A549 treated with dexamethasone at 1 μM for 4 hours (cell line): ENCODE data around the gene RBBP9. TPM values are rescaled to one million over a fixed set of nuclear protein-coding genes. Genes with fewer than 3 reads are reported as not detected.

Source experiments
- total RNA-seq: library from RNA; stranded (reverse); fragments of 200-300 nt; extraction: Qiagen RNA extraction; gene quantifications from 5 replicates; pipeline ENCODE4 v1.2.3, GENCODE V29; 2022

Gene RBBP9
- total RNA-seq = 10.6 to 15.9 TPM (median 15.0 TPM) in 5 replicates

DNA sequence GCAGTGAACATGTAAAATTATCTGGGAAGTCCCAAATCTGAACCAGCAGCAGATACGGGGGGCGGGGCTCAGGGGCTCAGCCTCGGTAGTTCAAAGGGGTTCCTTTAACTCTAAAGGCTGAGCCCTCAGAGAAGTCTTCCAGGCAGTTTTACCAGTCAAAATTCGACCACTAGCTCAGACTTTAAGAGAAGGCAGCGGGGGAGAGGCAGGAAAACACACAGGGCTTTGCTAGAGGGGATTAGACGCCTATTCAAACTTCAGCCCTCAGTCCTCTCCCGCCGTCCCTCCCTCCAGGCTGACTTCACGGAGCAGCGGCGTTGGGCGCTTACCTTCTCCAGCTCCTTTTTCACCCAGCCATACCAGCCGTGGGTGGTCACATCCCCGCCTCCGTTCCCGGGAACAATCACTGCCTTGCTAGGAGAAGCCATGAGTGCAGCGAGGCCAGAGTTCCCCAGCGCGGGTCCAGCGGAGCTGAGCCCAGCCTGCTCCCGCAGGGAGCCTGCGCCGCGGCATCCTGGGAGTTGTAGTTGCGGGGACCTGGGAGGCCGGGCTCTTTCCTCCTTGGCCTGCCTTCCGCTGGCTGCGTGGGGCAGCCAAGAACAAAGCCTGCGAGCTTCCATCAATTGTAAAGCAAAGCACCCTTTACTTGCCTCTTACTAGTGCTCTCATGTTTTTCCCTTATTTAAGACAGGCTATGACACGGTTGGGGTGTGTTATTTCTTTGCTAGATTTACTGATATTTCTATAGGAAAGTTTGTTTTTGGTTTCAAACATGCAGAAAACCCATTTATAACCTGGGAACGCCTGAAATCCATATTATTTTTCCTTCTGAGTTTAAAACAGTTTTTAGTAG lies at the start of gene RBBP9:
TSS of gene RBBP9 (minus strand) at position 486 of the 853 bp plus-strand sequence. CDS start at position 428, 58 bp downstream.

DNA sequence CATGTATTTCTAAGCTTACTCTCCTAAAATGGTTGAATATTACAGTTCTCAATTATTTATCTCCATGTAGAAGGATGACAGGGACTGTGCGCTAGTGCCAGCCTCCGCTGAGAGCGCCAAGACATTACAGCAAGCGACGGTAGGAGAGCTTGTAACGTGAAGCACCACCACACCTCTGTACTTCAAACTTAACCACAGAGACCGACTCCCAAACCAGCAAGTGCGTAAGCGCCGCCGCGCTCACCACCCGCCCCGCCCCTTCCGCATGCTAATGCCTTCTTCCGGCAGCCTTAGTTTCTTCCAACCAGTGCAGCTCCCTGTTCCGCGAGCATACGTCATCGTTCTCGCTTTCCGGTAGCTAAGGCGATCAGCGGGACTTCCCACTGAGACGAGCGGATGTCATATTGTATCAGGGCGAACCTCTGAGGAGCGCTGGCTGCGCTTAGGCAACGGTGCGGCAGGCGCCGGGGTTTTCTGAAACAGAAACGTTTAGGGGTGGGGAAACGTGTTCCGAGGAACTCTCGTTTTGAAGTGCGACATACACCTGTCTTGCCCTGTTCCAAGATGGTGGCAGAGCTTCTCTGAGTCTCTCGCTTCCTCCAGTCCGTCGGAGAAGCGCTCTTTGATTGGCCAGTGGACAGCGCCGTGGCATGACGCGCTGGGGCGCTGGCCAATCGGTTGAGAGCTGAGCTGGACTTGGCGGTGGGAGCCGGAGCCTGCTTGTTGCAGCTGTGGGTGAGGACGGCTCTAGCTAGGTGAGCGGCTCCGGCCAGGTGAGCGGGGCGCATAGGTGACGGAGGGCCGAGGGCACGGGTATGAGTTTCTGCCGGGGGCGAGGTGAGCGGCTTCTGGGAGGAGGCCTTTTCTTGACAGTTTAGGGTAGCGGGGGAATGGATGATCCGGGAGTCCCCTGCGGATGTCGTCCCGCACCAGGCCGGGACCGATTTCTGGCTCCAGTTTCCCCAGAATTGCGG lies 10.5 kb upstream of the RBBP9 start, which contains the start of gene SEC23B:
TSS of gene SEC23B (plus strand) at position 723 of the 974 bp plus-strand sequence. CDS start 2,896 bp downstream, outside the sequence.

DNA sequence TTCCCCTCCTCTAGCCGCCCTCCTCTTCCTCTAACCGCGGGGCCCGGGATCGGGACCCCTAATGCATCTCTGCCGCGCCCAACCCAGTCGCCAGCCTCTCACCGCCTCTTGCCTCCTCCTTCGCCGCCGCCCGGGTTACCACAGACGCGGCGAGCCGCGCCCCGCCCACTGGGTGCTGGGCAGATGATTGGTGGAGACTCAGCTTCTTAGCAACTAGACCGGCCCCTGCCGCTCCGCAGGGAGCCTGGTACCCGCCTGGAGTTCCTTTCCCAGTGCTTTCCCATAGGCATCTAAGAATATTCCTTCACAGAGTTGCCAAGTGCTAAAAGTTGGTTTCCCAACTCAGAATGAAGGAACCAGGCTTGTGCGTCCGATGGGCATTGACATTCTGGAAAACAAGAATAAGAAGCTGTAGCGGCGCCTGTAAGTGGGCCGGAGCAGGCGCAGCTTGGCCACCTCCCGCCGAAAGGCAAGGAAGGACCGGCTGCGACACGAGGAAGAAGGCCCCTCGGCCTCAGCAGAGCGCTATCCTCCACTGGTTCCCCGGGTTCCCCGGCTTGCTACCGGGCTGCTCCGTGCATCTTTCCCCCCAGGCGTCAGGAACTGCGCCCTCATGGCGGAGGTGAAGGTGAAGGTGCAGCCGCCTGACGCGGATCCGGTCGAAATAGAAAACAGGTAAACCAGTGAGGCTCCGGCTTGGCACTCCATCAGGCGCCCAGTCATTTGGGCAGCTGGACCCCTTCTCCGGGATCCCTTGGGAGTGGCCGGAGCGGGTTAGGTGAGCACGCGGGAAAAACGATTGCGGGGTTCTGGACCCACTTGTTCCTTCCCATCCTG lies 29.9 kb downstream of the RBBP9 start, which contains the start of the genes DZANK1 and POLR3F:
TSS of gene DZANK1 (minus strand) at position 137 of the 837 bp plus-strand sequence. CDS start 1,672 bp downstream, outside the sequence.
TSS of gene POLR3F (plus strand) at position 497 of the 837 bp plus-strand sequence. CDS start at position 614, 117 bp downstream.

Other genes with a start within 250 kb of the RBBP9 start
- 11.4 to 13.5 TPM (median 11.7 TPM) in 5 replicates for gene ZNF133, start 208.7 kb downstream of the RBBP9 start, total RNA-seq
- gene DZANK1, start 30.2 kb downstream of the RBBP9 start, total RNA-seq = 2.0 to 2.8 TPM (median 2.6 TPM) in 5 replicates
- gene POLR3F, start 29.8 kb downstream of the RBBP9 start, total RNA-seq = 14.0 to 24.8 TPM (median 15.4 TPM) in 5 replicates
- gene SEC23B, start 10.7 kb upstream of the RBBP9 start, total RNA-seq = 50.9 to 60.7 TPM (median 57.6 TPM) in 5 replicates
- 115 to 166 TPM (median 117 TPM) in 5 replicates for gene SMIM26, start 70.2 kb upstream of the RBBP9 start, total RNA-seq
- gene DTD1, start 90.8 kb upstream of the RBBP9 start, total RNA-seq = 74.4 to 82.9 TPM (median 77.7 TPM) in 5 replicates